Thyroid gland (tissue), 4 donors: Measurements from ENCODE around the gene CERS5. TPM values are rescaled to one million over a fixed set of nuclear protein-coding genes. Genes with fewer than 3 reads are reported as not detected.

Experiments used
- DNase-seq, 2 donors: peaks; one replicate each; pipeline ENCODE4 v3.0.0-alpha.2; 2019
- H3K27ac ChIP-seq, 3 donors: fragments of 200-600 bp; sonication (generic); 1 replicate in 2 of 3; 2 replicates in 1 of 3; pipeline ENCODE4 v1.5.1; 2016 to 2019; ENCODE audit warnings: mild to moderate bottlenecking in 1 of 3, moderate library complexity in 1 of 3
- H3K27me3 ChIP-seq: fragments of 200-600 bp; sonication (generic); one replicate; pipeline ENCODE4 v1.5.1; 2019
- H3K36me3 ChIP-seq, 2 donors: fragments of 200-600 bp; sonication (generic); one replicate each; pipeline ENCODE4 v1.5.1; 2016 to 2019
- H3K4me1 ChIP-seq, 2 donors: fragments of 200-600 bp; sonication (generic); one replicate each; pipeline ENCODE4 v1.5.1; 2017 to 2019
- H3K4me3 ChIP-seq, 3 donors: fragments of 200-600 bp; sonication (generic); replicated peaks in 1 of 3; 1 replicate in 2 of 3; 2 replicates in 1 of 3; pipeline ENCODE4 v1.5.1; 2016; ENCODE audit warnings: mild to moderate bottlenecking in 1 of 3
- H3K9me3 ChIP-seq: fragments of 200-600 bp; sonication (generic); one replicate; pipeline ENCODE4 v1.5.1; 2017
- POLR2A ChIP-seq, 2 donors: fragments of 450-650 bp; IDR thresholded peaks; one replicate each; pipeline ENCODE4 v1.6.1; 2017; ENCODE audit warnings: antibody characterized with exemption in 2 of 2, mild to moderate bottlenecking in 2 of 2, moderate library complexity in 1 of 2
- WGBS, 2 donors: methylation state at CpG; one replicate each; pipeline ENCODE4 v1.1.5; 2017; 5-methylcytosine and 5-hydroxymethylcytosine counted together
- intact Hi-C: fragments of 100-400 bp; cut with DNase I; formaldehyde crosslinking; loops from one replicate; pipeline ENCODE4 v1.15.1; 2023
- total RNA-seq, 4 donors: library from RNA; depleted of rRNA; stranded (reverse); fragments of >200 nt; gene quantifications; one replicate each; pipeline ENCODE4 v1.2.3, GENCODE V29; 2016
- TF ChIP-seq, protein P1 (sequence below), 6 experiments: fragments of 200-600 bp in 3 of 6; fragments of 450-650 bp in 3 of 6; sonication (generic) in 3 of 6; IDR thresholded peaks; one replicate each; pipeline ENCODE4 v1.5.1; 2016 to 2019; ENCODE audit warnings: antibody characterized with exemption in 6 of 6, mild to moderate bottlenecking in 2 of 6, inconsistent platforms in 1 of 6, moderate library complexity in 1 of 6

The CERS5 gene
- total RNA-seq, 4 donors from 2014 or later, result 20.2 to 34.9 (median 29.5) TPM

DNA sequence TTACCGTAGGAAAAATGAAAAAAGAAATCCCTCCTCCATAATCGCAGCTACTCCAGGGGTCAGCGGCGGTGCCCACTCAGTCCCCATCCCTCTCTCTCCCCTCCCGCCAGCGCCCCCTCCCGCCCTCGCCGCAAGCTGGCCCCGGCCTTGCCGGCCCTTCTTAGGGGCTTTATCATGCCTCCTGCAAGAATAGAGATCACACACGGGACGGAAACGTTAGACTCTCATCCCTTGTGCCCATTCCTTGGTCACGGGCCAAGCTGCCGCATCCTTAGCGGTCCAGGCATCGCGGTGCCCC, 55.8 kb downstream of the CERS5 start:
- Histone ChIP-seq H3K27ac (peak overlapping the region; percentile 86 to 98 (median 95)), H3K36me3 (no peaks in the 10 kb centered on the region), H3K4me1 (peaks cover 37 to 53% of the 10 kb centered on the region in 2 donors), H3K4me3 (no peak overlapping the region), H3K9me3 (no peaks in the 10 kb centered on the region), H3K27me3 (no peaks in the 10 kb centered on the region)
- no peak for DNase-seq
- TF ChIP-seq, protein P1, sequence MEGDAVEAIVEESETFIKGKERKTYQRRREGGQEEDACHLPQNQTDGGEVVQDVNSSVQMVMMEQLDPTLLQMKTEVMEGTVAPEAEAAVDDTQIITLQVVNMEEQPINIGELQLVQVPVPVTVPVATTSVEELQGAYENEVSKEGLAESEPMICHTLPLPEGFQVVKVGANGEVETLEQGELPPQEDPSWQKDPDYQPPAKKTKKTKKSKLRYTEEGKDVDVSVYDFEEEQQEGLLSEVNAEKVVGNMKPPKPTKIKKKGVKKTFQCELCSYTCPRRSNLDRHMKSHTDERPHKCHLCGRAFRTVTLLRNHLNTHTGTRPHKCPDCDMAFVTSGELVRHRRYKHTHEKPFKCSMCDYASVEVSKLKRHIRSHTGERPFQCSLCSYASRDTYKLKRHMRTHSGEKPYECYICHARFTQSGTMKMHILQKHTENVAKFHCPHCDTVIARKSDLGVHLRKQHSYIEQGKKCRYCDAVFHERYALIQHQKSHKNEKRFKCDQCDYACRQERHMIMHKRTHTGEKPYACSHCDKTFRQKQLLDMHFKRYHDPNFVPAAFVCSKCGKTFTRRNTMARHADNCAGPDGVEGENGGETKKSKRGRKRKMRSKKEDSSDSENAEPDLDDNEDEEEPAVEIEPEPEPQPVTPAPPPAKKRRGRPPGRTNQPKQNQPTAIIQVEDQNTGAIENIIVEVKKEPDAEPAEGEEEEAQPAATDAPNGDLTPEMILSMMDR (IDR thresholded peaks at IDR 0.05), result peak in 3 of 6 experiments; percentile 72 to 80 (median 73)
- no peak for TF ChIP-seq POLR2A (IDR thresholded peaks at IDR 0.05)
- 4 to 7% methylated on average over 14 to 17 of the region's 19 CpGs for WGBS, 2 donors
- intact Hi-C loops, result no loop called here

DNA sequence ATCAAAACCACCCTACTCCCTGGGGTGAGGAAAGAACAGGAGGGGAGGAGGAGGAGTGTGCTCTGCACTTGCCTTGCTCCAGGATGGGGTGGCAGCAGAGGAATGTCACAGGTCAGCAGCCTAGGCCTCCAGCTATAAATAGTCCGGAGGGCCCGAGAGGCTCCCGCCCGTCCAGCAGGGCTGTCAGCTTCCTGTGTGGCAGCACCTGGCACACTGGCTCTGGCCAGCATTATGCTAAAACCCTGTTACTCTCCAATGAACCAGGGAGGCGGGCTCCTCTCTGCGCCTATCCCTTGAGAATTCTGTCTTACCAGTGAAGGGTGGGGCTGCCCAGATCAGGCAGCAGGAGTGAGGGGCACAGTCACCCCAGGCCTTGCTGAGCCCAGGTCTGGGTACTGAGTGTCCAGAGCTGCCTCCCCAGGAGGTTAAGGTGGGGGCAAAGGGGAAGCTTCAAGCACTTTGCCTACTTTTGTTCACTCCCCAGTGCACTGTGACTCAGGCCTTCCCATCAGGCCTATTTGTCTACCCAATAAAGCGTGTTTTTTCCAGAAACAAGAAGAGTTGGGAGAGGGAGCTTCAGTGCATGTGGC, 56.3 kb downstream of the CERS5 start:
- WGBS, 2 donors, result 18 to 19% methylated on average over 5 to 6 of the region's 7 CpGs
- Histone ChIP-seq H3K9me3 (no peaks in the 10 kb centered on the region), H3K27me3 (no peaks in the 10 kb centered on the region), H3K27ac (peak overlapping the region; percentile 86 to 98 (median 95)), H3K36me3 (no peaks in the 10 kb centered on the region), H3K4me1 (peaks cover 37 to 49% of the 10 kb centered on the region in 2 donors), H3K4me3 (no peak overlapping the region)
- DNase-seq, result peak; percentile 96
- intact Hi-C loops, result no loop called here
- TF ChIP-seq, protein P1 (IDR thresholded peaks at IDR 0.05), result no peak
- peak in 1 of 2 donors; percentile 71 for TF ChIP-seq POLR2A (IDR thresholded peaks at IDR 0.05)

GRCh38 chr12:50110127-50110761, 56.9 kb downstream of the CERS5 start:
- intact Hi-C loops, result no loop called here
- Histone ChIP-seq H3K9me3 (no peaks in the 10 kb centered on the region), H3K4me3 (no peak overlapping the region), H3K27ac (peak overlapping the region; percentile 86 to 98 (median 95)), H3K36me3 (no peaks in the 10 kb centered on the region), H3K27me3 (no peaks in the 10 kb centered on the region), H3K4me1 (peaks cover 37 to 43% of the 10 kb centered on the region in 2 donors)
- DNase-seq, result peak; percentile 63 to 71
- TF ChIP-seq, protein P1 (IDR thresholded peaks at IDR 0.05), result no peak
- TF ChIP-seq POLR2A (IDR thresholded peaks at IDR 0.05), result no peak
- 32% methylated on average over 8 of the region's 8 CpGs for WGBS, 2 donors

- Histone ChIP-seq H3K36me3 (no peaks in the 10 kb centered on the region), H3K4me1 (peaks cover 35 to 42% of the 10 kb centered on the region in 2 donors), H3K27ac (peak overlapping the region; percentile 86 to 98 (median 95)), H3K27me3 (no peaks in the 10 kb centered on the region), H3K9me3 (no peaks in the 10 kb centered on the region), H3K4me3 (no peak overlapping the region)
- 95 to 100% methylated on average over 3 of the region's 3 CpGs for WGBS, 2 donors
- intact Hi-C loops, result loop anchor here (10.0 kb wide), 1 partner anchor 205 kb away; no protein-coding TSS in a partner anchor
- TF ChIP-seq POLR2A (IDR thresholded peaks at IDR 0.05), result no peak
- TF ChIP-seq, protein P1 (IDR thresholded peaks at IDR 0.05), result no peak
- no peak for DNase-seq
Measured at GRCh38 chr12:50109319-50109718, 57.9 kb downstream of the CERS5 start.
